Measurements from ENCODE around the gene OMP.
"Not testable (repeated sequence)": the region's sequence is repeated elsewhere in the genome, so short reads cannot be mapped to it uniquely, and the experiment has no call there.

Gene OMP

DNA sequence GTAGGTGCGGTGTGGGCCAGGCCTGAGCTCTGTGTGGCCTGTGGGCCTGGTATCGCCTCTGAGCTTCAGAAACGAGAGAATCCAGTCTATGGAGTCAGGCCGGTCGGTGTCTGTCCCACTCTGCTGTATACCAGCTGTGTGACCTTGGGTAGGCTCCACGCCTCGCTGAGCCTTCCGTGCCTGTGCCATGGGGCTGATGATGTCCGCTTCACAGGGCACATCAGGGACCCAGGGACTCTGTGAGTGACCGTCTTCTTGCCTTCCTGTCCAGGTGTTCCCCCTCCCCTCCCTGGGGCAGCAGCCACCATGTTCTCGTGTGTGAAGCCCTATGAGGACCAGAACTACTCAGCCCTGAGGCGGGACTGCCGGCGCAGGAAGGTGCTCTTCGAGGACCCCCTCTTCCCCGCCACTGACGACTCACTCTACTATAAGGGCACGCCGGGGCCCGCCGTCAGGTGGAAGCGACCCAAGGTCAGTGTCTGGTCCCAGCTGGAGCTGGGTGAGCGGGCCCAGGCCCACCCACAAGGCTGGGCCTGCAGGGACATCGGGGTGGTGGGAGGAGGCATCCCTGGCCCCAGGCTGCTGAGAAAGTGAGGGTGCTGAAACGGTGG, 18.0 kb upstream of the OMP start:
- in situ Hi-C loops (cut with MboI; ENCODE audit: low sequenced_read_pairs) = no loop called here

DNA sequence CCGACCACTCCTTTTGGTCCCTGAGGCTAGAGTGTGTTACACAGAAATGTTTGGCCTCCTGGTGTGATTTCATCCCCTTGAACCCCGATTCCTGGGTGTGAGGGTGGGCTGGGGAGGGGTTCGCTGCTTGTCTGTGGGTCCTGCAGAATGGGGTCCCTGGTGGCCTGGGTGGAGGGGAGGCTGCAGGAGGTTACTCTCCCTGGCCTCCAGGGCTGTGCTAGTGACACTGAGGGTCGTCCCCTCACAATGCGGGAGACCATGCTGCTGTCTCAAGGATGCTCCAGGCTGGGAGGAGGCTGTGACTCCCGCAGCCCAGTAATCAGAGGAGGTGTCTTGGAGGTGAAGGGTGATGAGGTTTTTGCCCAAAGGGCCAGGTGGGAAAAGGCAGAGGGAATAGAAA, 17.0 kb upstream of the OMP start:
- in situ Hi-C loops (cut with MboI; ENCODE audit: low sequenced_read_pairs) = no loop called here

DNA sequence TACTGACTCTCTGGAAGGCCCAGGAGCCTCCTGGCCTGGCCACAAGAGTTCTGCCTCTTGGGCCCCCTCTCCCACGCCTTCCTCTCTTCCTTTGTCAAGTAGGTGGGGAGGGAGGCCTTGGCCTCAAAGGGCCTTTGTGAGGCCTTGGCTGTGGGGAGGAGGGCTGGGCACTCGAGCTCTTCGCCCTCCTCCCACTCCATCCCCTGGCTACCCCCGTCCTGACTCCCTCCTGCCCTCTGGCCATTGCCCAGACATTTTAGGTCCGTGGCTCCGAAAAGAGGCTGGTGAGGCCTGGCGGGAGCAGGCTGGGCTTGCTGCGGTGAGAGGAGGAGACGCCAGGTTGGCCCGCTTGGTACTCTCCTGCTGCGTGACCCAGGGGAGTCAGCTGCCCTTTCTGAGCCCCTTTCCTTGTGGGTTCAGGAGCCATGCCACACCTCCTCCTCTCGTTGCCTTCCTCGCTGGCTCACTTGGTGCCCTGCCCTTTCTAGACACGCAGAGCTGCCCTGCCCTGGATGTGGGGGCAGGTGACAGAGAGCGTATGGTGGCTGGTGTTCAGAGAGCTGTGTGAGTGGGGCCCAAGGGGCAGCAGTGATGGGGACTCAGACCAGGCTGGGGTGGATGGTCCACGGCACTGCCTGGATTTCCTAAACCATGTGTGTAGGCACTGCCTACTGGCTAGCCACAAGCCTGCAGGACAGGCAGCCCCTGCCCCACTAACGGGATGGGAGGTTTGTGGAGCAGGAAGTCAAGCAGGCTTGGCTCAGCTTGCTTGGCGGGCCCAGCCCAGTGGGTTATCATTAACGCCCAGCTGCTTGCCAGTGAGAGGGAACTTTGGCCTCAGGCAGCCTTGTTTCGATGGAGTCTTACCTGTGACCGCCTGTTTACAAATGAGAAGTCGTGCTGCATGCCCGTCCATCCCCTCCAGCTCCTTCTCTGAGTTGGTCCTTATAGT, 15.8 kb upstream of the OMP start:
- in situ Hi-C loops (cut with MboI; ENCODE audit: low sequenced_read_pairs) = no loop called here

DNA sequence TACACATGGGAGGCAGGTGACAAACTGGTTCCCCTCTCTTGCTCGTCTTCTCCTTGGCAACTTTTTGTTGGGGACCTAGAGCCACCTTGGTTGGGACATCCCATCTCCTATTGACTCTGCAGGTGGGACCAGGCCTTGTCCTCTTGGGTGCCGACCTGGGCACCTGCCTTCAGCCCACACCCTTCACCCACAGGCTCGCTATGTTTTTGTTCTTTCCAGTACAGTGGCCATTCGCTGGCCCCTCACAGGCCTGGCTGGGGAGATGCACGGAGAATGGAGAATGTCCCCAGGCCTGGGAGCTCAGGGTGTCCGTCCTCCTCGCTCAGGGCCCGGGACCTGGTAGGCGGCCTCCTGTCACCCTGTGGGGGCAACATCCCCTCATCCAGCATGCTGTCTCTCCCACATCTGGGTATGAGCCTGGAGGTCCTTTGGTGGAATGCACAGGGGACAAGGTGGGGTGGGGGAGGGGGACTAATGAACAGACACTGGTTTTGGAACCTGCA, 14.9 kb upstream of the OMP start:
- in situ Hi-C loops (cut with MboI; ENCODE audit: low sequenced_read_pairs) = no loop called here

- in situ Hi-C loops (cut with MboI; ENCODE audit: low sequenced_read_pairs) = no loop called here
Observed at GRCh38 chr11:77088236-77089003, 14.2 kb upstream of the OMP start.

DNA sequence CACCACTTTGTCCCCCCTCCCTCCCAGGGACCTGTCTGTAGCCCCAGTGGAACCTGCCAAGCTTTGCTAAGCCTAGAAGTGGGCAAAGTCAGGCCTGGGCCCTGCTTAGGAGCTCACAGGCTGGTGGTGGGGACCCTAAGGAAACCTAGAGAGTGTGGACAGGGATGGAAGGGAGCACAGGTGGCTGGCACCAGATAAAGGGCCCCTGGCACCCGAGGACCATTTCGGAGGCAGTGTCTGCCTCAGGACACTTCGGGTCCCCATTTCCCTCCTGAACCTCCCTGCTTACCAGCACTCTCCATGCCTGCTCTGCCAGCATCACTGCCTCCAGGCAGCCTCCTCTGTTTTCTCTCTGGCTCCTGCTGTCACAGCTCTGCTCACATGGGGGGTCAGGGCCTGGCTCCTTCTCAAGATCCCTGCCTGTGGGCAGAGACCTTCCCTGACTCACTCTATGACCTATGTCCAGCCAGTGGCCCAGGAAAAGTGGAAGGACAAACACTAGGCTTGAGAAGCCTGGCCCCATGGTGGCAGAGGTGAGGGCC, 13.6 kb upstream of the OMP start:
- in situ Hi-C loops (cut with MboI; ENCODE audit: low sequenced_read_pairs) = no loop called here

GRCh38 chr11:77090046-77090372, 12.6 kb upstream of the OMP start:
- in situ Hi-C loops (cut with MboI; ENCODE audit: low sequenced_read_pairs) = no loop called here

DNA sequence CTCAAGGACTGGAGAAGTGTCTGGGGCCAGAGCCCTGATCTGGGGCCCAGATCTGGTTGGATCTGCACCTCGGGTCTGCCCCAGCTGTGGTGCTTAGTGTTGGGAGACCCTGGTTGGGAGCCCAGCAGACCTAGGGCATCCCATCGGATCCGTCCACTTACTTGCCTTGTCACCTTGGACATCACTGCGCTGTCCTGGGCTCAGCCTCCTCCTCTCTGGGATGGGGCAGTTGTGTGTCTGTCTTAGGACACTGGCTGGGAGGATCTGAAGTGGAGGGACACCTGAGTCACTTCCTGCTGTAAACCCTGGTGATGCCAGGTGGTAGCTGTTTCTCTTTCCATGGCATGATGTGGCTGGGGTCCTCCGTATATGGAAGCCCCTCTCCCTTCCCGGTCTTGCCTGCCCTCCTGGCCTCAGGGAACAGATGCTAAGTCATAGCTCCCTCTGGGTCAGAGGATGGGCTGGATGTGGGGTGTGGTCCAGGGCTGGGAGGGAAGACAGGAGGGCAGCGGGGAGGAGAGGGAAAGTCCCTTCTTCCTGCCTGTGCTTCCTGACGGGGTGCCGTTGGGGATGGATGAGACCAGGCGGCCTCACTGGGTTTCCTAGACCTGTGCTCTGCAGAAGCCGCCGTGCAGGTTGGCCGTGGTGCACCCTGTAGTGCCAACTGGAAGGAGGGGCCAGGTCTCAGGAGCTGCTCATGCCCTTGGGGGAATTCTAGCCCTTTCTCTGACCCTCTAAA, 12.1 kb upstream of the OMP start:
- in situ Hi-C loops (cut with MboI; ENCODE audit: low sequenced_read_pairs) = no loop called here

DNA sequence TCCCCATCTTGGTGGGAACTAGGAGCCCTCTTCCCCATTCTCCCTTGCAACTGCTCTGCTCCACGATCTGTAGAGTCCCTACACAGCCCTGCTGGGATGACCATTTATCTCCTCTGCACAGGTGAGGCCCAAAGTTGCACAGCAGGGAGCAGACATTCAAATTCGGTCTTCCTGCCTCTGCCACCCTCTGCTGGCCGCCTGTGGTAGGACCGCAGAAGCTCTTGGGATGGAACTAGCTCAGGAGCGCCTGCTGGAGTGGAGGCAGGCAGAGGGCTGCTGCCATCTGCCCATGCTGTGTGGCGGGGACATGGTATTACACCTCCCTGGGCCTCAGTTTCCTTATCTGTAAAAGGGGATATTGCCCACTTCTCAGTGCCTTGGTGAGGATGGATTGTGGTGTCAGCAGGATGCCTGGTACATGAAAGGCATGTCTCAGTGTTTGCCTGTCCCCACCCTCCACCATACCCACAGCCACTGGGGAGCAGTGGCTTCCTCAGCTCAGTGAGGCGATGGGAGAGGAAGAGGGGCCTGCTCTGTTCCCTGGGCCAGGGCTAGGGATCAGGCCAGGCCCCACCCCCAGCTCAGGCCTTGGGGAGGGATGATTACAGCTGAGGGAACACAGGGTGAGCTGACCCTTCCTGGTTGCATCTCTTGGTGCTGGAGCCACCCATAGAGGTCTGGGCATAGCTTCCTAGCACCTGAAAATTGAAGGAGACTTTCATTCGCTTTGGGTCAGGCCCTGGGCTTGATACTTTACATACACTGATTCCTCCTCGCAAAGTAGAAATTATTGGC, 11.3 kb upstream of the OMP start:
- in situ Hi-C loops (cut with MboI; ENCODE audit: low sequenced_read_pairs) = no loop called here

- in situ Hi-C loops (cut with MboI; ENCODE audit: low sequenced_read_pairs) = no loop called here
Observed at GRCh38 chr11:77092382-77092781, 10.3 kb upstream of the OMP start.

DNA sequence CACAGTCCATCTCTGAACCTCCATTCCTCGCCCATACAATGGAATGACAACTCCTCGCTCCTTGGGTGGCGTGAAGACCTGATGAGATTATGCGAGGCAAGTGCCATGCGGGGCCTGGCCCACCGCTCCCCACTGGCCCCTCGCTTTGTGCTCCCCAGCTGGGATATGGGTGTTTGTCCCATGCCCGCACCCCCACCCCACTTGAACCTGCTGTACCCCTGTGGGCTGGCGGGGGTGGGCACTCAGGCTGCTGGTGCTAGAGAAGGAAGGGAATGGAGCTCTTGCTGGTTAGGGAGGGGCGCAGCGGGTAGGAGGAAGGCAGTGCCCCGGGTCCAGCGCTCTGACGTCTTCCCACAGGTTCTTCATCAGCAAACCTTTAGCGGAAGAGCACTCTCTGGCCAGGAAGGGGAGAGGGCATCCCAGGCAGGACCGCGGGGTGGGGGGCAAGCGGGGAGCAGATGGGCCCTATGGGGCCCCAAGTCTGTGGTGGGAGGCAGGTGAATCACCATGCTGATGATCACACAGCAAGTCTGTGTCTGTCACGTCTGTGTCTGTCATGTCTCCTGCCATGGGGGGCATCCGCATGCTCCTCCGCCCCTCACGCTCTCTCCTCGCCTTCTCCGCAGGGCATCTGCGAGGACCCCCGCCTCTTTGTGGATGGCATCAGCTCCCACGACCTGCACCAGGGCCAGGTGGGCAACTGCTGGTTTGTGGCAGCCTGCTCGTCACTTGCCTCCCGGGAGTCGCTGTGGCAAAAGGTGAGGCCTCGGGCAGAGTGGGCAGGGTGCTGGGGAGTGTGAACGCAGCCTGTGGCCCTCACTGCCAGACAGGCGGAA, 9.4 kb upstream of the OMP start:
- in situ Hi-C loops (cut with MboI; ENCODE audit: low sequenced_read_pairs) = no loop called here

GRCh38 chr11:77093987-77094840, 8.4 kb upstream of the OMP start:
- in situ Hi-C loops (cut with MboI; ENCODE audit: low sequenced_read_pairs) = no loop called here

DNA sequence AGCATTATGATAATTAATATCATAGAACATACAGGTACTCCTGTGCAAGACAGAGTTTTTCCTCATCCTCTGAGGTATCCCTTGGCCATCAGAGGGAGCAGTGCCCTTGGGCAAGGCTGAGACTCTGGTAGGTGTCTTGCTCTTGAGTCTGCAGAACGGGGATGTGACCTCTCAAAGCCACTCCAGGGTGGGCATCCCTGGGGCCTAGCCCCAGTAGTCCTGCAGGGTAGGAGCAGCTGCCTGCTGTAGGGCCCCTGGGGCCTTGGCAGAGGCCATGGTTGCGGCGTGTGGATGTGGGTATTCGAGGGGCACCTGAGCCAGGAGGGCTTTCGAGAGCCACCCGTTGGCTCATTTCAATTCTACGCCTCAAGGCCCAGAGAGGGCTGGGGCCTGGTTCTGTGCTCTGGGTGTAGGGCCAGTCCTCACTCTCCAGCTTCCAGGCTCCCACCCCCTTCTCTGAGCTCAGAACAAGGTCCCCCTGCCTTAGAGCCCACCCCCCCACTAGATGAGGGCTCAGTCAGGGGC, 7.7 kb upstream of the OMP start:
- in situ Hi-C loops (cut with MboI; ENCODE audit: low sequenced_read_pairs) = no loop called here

- in situ Hi-C loops (cut with MboI; ENCODE audit: low sequenced_read_pairs) = no loop called here
Observed at GRCh38 chr11:77095551-77096490, 6.8 kb upstream of the OMP start.

GRCh38 chr11:77096591-77097019, 6.0 kb upstream of the OMP start:
- in situ Hi-C loops (cut with MboI; ENCODE audit: low sequenced_read_pairs) = no loop called here

GRCh38 chr11:77097180-77097579, 5.5 kb upstream of the OMP start:
- in situ Hi-C loops (cut with MboI; ENCODE audit: low sequenced_read_pairs) = not testable (repeated sequence)

All from HL-60/S4 treated with retinoic acid at 250 ng/mL for 4 days and 3 days (cell line).